Mammary epithelial cell (primary cell): ENCODE results near the gene ITPRIPL2.

Experiments
- CTCF ChIP-seq, 2 donors: IDR thresholded peaks in 1 of 2; conservative IDR thresholded peaks in 1 of 2; 2 replicates each; pipeline ENCODE4 v1.5.1; 2011 to 2012; ENCODE audit warnings: inconsistent platforms in 2 of 2, low read length in 2 of 2, mild to moderate bottlenecking in 2 of 2, control low read depth in 1 of 2, low read depth in 1 of 2; ENCODE audit not compliant: insufficient read depth in 1 of 2; ENCODE audit errors: extremely low read depth in 1 of 2
- EZH2 ChIP-seq: IDR thresholded peaks from 2 replicates; pipeline ENCODE4 v1.6.1; 2012; ENCODE audit warnings: low read length, inconsistent platforms, borderline replicate concordance

DNA sequence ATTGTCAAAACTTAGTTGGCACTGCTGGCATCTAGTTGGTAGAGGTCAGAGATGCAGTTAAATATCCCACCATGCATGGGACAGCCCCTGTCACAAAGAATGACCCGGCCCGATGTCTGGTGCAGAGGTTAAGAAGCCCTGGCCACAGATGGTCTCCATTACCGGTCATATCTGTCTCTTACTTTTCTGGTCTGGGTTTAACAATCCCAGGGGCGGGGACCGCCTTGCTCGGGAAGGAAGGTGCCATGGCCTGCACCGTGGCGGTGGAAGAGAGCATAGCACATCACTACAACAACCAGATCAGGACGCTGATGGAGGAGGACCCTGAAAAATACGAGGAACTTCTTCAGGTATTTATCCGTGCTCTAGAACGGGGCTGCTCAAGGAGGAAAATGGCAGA, 38.3 kb upstream of the ITPRIPL2 start:
- TF ChIP-seq CTCF (conservative IDR thresholded peaks at IDR 0.05 in 1 of 2, IDR thresholded peaks at IDR 0.05 in 1 of 2; ENCODE audit: extremely low read depth in 1 of 2, insufficient read depth in 1 of 2, low read depth in 1 of 2, low read length in 2 of 2): no peak
- TF ChIP-seq EZH2: no peak
